GM12892 (cell line): ENCODE data around the gene SLC16A3.

Experiments used
- POLR2A ChIP-seq: IDR thresholded peaks from 2 replicates; pipeline ENCODE4 v1.6.1; 2011; ENCODE audit warnings: low read depth, low read length, control low read depth
- POLR2AphosphoS5 ChIP-seq: IDR thresholded peaks from 2 replicates; pipeline ENCODE4 v1.6.1; 2011; ENCODE audit warnings: low read depth, low read length, control low read depth
- TAF1 ChIP-seq: IDR thresholded peaks from 2 replicates; pipeline ENCODE4 v1.6.1; 2011; ENCODE audit warnings: low read depth, mild to moderate bottlenecking, control low read depth, low read length, borderline replicate concordance

GRCh38 chr17:82246365-82247181, 17.7 kb downstream of the SLC16A3 start:
- TF ChIP-seq POLR2A (peak; percentile 6; the same call in 1 of the 2 replicates), POLR2AphosphoS5 (no peak; the same call in 1 of the 2 replicates), TAF1 (no peak)
